ENCODE measurements around the gene KRT15.

The KRT15 gene

GRCh38 chr17:41518031-41518430 lies 659 bp downstream of the KRT15 start:
- no peaks in the 10 kb centered on the region for H3K36me3 ChIP-seq (ENCODE audit: control insufficient read depth in 5 of 5, insufficient read depth in 5 of 5, low read length in 5 of 5)
- H3K4me3 ChIP-seq (ENCODE audit: low read depth in 1 of 5, low read length in 5 of 5) = no peak overlapping the region
- no peaks in the 10 kb centered on the region for H3K9me3 ChIP-seq (ENCODE audit: control insufficient read depth in 5 of 5, low read length in 5 of 5)
- no peaks in the 10 kb centered on the region for H3K4me1 ChIP-seq (ENCODE audit: control insufficient read depth in 5 of 5, insufficient read depth in 5 of 5, low read length in 5 of 5)
- peaks cover 10 to 31% (median 18%) of the 10 kb centered on the region in 5 donors for H3K27me3 ChIP-seq (ENCODE audit: control insufficient read depth in 5 of 5, insufficient read depth in 4 of 5, low read length in 5 of 5)
- no peak overlapping the region for H3K9ac ChIP-seq (ENCODE audit: low read length in 5 of 5)
- H3K27ac ChIP-seq (ENCODE audit: low read depth, low read length) = no peak overlapping the region

DNA sequence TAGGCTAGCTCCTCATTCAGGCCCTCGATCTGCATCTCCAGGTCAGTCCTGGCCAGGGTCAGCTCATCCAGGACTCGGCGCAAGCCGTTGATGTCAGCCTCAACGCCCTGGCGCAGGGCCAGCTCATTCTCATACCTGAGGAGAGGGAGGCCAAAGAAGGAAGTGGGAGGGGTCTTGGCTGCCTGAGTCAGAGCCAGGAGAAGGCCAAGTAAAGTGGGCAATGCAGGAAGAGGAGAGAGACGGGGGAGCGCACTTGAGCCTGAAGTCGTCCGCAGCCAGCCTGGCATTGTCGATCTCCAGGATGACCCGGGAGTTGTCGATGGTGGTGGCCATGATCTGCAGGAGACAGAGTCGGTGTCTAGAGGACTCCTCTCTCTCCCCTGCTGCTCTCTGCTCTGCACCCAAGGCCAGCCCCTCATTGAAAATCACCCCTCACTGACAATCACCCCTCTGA lies 1.8 kb downstream of the KRT15 start:
- no peak overlapping the region for H3K27ac ChIP-seq (ENCODE audit: low read depth, low read length)

GRCh38 chr17:41516147-41516829 lies 2.4 kb downstream of the KRT15 start:
- H3K4me3 ChIP-seq (ENCODE audit: low read depth in 1 of 5, low read length in 5 of 5) = no peak overlapping the region
- H3K27me3 ChIP-seq (ENCODE audit: control insufficient read depth in 5 of 5, insufficient read depth in 4 of 5, low read length in 5 of 5) = peaks cover 10 to 19% (median 13%) of the 10 kb centered on the region in 5 donors
- no peak overlapping the region for H3K27ac ChIP-seq (ENCODE audit: low read depth, low read length)

More for the DNA sequence above, 1.8 kb downstream of the KRT15 start:
- no peaks in the 10 kb centered on the region for H3K9me3 ChIP-seq (ENCODE audit: control insufficient read depth in 5 of 5, low read length in 5 of 5)
- no peaks in the 10 kb centered on the region for H3K36me3 ChIP-seq (ENCODE audit: control insufficient read depth in 5 of 5, insufficient read depth in 5 of 5, low read length in 5 of 5)
- H3K27me3 ChIP-seq (ENCODE audit: control insufficient read depth in 5 of 5, insufficient read depth in 4 of 5, low read length in 5 of 5) = peaks cover 10 to 22% (median 13%) of the 10 kb centered on the region in 5 donors
- no peak overlapping the region for H3K4me3 ChIP-seq (ENCODE audit: low read depth in 1 of 5, low read length in 5 of 5)
- no peak overlapping the region for H3K9ac ChIP-seq (ENCODE audit: low read length in 5 of 5)
- no peaks in the 10 kb centered on the region for H3K4me1 ChIP-seq (ENCODE audit: control insufficient read depth in 5 of 5, insufficient read depth in 5 of 5, low read length in 5 of 5)

DNA sequence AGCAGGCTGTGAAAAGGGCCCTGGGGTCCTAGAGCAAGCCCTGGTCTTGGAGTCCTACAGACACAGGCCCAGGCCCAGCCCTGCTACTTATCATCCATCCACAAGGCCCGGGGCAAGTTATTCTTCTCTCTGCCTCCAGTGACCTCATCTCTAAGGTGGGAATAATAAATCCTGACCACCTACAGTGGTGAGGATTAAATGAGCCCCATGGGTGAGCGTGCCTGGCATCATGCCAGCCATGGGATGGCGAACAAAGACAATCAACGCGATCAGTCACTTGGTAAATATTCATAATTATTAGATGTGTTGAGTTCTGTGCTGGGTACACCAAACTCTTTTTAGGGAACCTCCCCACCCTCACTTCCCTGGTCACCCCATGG lies 5.5 kb downstream of the KRT15 start:
- H3K4me3 ChIP-seq (ENCODE audit: low read depth in 1 of 5, low read length in 5 of 5) = no peak overlapping the region
- H3K9ac ChIP-seq (ENCODE audit: low read length in 5 of 5) = no peak overlapping the region
- no peak overlapping the region for H3K27ac ChIP-seq (ENCODE audit: low read depth, low read length)
- H3K36me3 ChIP-seq (ENCODE audit: control insufficient read depth in 5 of 5, insufficient read depth in 5 of 5, low read length in 5 of 5) = no peaks in the 10 kb centered on the region
- H3K27me3 ChIP-seq (ENCODE audit: control insufficient read depth in 5 of 5, insufficient read depth in 4 of 5, low read length in 5 of 5) = peaks cover 5 to 15% (median 9%) of the 10 kb centered on the region in 5 donors
- no peaks in the 10 kb centered on the region for H3K9me3 ChIP-seq (ENCODE audit: control insufficient read depth in 5 of 5, low read length in 5 of 5)
- no peaks in the 10 kb centered on the region for H3K4me1 ChIP-seq (ENCODE audit: control insufficient read depth in 5 of 5, insufficient read depth in 5 of 5, low read length in 5 of 5)

More at GRCh38 chr17:41516147-41516829, 2.4 kb downstream of the KRT15 start:
- H3K4me1 ChIP-seq (ENCODE audit: control insufficient read depth in 5 of 5, insufficient read depth in 5 of 5, low read length in 5 of 5) = no peaks in the 10 kb centered on the region
- no peaks in the 10 kb centered on the region for H3K36me3 ChIP-seq (ENCODE audit: control insufficient read depth in 5 of 5, insufficient read depth in 5 of 5, low read length in 5 of 5)
- H3K9me3 ChIP-seq (ENCODE audit: control insufficient read depth in 5 of 5, low read length in 5 of 5) = no peaks in the 10 kb centered on the region
- H3K9ac ChIP-seq (ENCODE audit: low read length in 5 of 5) = no peak overlapping the region

GRCh38 chr17:41512546-41513167 lies 6.0 kb downstream of the KRT15 start:
- Histone ChIP-seq H3K4me3 (ENCODE audit: low read depth in 1 of 5, low read length in 5 of 5) (no peak overlapping the region), H3K4me1 (ENCODE audit: control insufficient read depth in 5 of 5, insufficient read depth in 5 of 5, low read length in 5 of 5) (no peaks in the 10 kb centered on the region), H3K9ac (ENCODE audit: low read length in 5 of 5) (no peak overlapping the region), H3K9me3 (ENCODE audit: control insufficient read depth in 5 of 5, low read length in 5 of 5) (no peaks in the 10 kb centered on the region), H3K27me3 (ENCODE audit: control insufficient read depth in 5 of 5, insufficient read depth in 4 of 5, low read length in 5 of 5) (peaks cover 5 to 14% (median 10%) of the 10 kb centered on the region in 5 donors), H3K27ac (ENCODE audit: low read depth, low read length) (no peak overlapping the region), H3K36me3 (ENCODE audit: control insufficient read depth in 5 of 5, insufficient read depth in 5 of 5, low read length in 5 of 5) (no peaks in the 10 kb centered on the region)

GRCh38 chr17:41511716-41512115 lies 7.0 kb downstream of the KRT15 start:
- H3K27ac ChIP-seq (ENCODE audit: low read depth, low read length) = no peak overlapping the region
- peaks cover 4 to 14% (median 11%) of the 10 kb centered on the region in 5 donors for H3K27me3 ChIP-seq (ENCODE audit: control insufficient read depth in 5 of 5, insufficient read depth in 4 of 5, low read length in 5 of 5)
- no peaks in the 10 kb centered on the region for H3K36me3 ChIP-seq (ENCODE audit: control insufficient read depth in 5 of 5, insufficient read depth in 5 of 5, low read length in 5 of 5)
- no peaks in the 10 kb centered on the region for H3K4me1 ChIP-seq (ENCODE audit: control insufficient read depth in 5 of 5, insufficient read depth in 5 of 5, low read length in 5 of 5)
- no peak overlapping the region for H3K9ac ChIP-seq (ENCODE audit: low read length in 5 of 5)
- H3K4me3 ChIP-seq (ENCODE audit: low read depth in 1 of 5, low read length in 5 of 5) = no peak overlapping the region
- H3K9me3 ChIP-seq (ENCODE audit: control insufficient read depth in 5 of 5, low read length in 5 of 5) = no peaks in the 10 kb centered on the region

DNA sequence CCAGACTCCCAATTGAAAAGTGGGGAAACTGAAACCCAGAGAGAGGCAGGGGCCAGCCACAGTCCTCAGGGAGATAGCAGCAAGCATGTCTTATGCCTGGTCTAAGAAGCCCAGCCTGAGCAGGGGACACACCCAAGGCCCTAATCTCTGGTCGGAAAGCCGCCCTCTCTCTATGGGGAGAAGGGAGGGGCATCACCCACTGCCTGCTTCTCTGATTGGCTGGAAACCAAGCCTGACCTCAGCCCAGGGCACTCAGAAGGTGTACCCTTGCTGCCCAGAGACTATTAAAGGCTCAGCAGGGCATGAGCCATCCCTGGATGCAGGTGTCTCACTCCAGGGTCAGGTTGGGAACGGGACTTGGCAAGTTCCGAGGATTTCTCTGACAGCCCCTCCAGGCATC lies 7.6 kb downstream of the KRT15 start:
- Histone ChIP-seq H3K27ac (ENCODE audit: low read depth, low read length) (no peak overlapping the region), H3K9ac (ENCODE audit: low read length in 5 of 5) (no peak overlapping the region)

GRCh38 chr17:41510251-41511065 lies 8.2 kb downstream of the KRT15 start:
- no peak overlapping the region for H3K4me3 ChIP-seq (ENCODE audit: low read depth in 1 of 5, low read length in 5 of 5)
- no peaks in the 10 kb centered on the region for H3K36me3 ChIP-seq (ENCODE audit: control insufficient read depth in 5 of 5, insufficient read depth in 5 of 5, low read length in 5 of 5)
- H3K9me3 ChIP-seq (ENCODE audit: control insufficient read depth in 5 of 5, low read length in 5 of 5) = no peaks in the 10 kb centered on the region
- no peak overlapping the region for H3K27ac ChIP-seq (ENCODE audit: low read depth, low read length)
- peaks cover 0 to 10% (median 8%) of the 10 kb centered on the region in 5 donors for H3K27me3 ChIP-seq (ENCODE audit: control insufficient read depth in 5 of 5, insufficient read depth in 4 of 5, low read length in 5 of 5)
- no peak overlapping the region for H3K9ac ChIP-seq (ENCODE audit: low read length in 5 of 5)
- no peaks in the 10 kb centered on the region for H3K4me1 ChIP-seq (ENCODE audit: control insufficient read depth in 5 of 5, insufficient read depth in 5 of 5, low read length in 5 of 5)

More for the DNA sequence above, 7.6 kb downstream of the KRT15 start:
- Histone ChIP-seq H3K27me3 (ENCODE audit: control insufficient read depth in 5 of 5, insufficient read depth in 4 of 5, low read length in 5 of 5) (peaks cover 1 to 14% (median 9%) of the 10 kb centered on the region in 5 donors), H3K4me1 (ENCODE audit: control insufficient read depth in 5 of 5, insufficient read depth in 5 of 5, low read length in 5 of 5) (no peaks in the 10 kb centered on the region), H3K4me3 (ENCODE audit: low read depth in 1 of 5, low read length in 5 of 5) (no peak overlapping the region), H3K36me3 (ENCODE audit: control insufficient read depth in 5 of 5, insufficient read depth in 5 of 5, low read length in 5 of 5) (no peaks in the 10 kb centered on the region), H3K9me3 (ENCODE audit: control insufficient read depth in 5 of 5, low read length in 5 of 5) (no peaks in the 10 kb centered on the region)

DNA sequence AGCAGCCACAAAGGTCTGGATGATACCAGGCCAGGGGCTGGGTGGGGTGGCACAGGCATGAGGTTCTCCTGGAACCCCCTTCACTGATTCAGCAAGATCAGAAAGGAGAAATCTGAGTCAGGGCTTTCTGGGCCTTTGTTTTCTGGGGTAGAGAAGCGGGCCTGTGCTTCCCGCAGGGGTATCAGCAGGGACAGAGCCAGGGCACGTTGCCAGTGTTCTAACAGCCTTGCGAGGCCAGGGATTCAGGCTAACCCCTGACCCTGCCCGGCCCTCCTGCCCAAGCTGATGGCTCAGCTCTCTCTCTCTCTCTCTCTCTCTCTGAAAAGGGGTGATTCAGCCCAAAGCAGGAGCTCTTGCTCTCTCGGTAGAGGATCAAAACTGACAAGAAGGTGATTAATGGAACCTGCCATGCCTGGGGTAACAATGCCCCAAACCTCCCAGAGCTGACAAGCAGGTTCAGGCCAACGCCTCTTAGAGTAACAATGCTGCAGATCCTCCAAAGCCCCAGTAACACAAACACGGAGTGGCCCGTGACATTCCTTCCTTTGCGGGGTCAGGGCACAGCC lies 11.3 kb downstream of the KRT15 start:
- Histone ChIP-seq H3K27ac (ENCODE audit: low read depth, low read length) (no peak overlapping the region), H3K36me3 (ENCODE audit: control insufficient read depth in 5 of 5, insufficient read depth in 5 of 5, low read length in 5 of 5) (no peaks in the 10 kb centered on the region), H3K4me3 (ENCODE audit: low read depth in 1 of 5, low read length in 5 of 5) (no peak overlapping the region), H3K9me3 (ENCODE audit: control insufficient read depth in 5 of 5, low read length in 5 of 5) (no peaks in the 10 kb centered on the region), H3K27me3 (ENCODE audit: control insufficient read depth in 5 of 5, insufficient read depth in 4 of 5, low read length in 5 of 5) (peaks cover 0 to 9% (median 5%) of the 10 kb centered on the region in 5 donors), H3K4me1 (ENCODE audit: control insufficient read depth in 5 of 5, insufficient read depth in 5 of 5, low read length in 5 of 5) (no peaks in the 10 kb centered on the region), H3K9ac (ENCODE audit: low read length in 5 of 5) (no peak overlapping the region)

Measured in subcutaneous abdominal adipose tissue (tissue), 5 donors.